ENCODE data around the gene OR4N2.
"Not testable (repeated sequence)": the region's sequence is repeated elsewhere in the genome, so short reads cannot be mapped to it uniquely, and the experiment has no call there.

Gene OR4N2

GRCh38 chr14:19803470-19803869 lies at the start of gene OR4N2:
Gene OR4N2 (plus strand): TSS chr14:19803770. CDS start chr14:19827449, 23,679 bp downstream.
- H3K9ac ChIP-seq (ENCODE audit: insufficient read length); H3K9me3 ChIP-seq (ENCODE audit: low read depth, low read length); H3K27ac ChIP-seq; H3K4me3 ChIP-seq; DNase-seq (ENCODE audit: low read depth, low spot score); H3K36me3 ChIP-seq (ENCODE audit: insufficient read depth, low read length): not testable (repeated sequence)

GRCh38 chr14:19754172-19754571 lies 49.4 kb upstream of the OR4N2 start:
- no peak overlapping the region for H3K4me3 ChIP-seq
- DNase-seq (ENCODE audit: low read depth, low spot score) = no peak
- TF ChIP-seq EZH2 (IDR thresholded peaks at IDR 0.05) (no peak), POLR2AphosphoS5 (IDR thresholded peaks at IDR 0.05; ENCODE audit: borderline replicate concordance, low read depth, low read length) (no peak), FOXP2 (optimal IDR thresholded peaks at IDR 0.05; ENCODE audit: control extremely low read depth, extremely low read length, insufficient read depth) (no peak)
- H3K36me3 ChIP-seq (ENCODE audit: insufficient read depth, low read length) = no peaks in the 10 kb centered on the region
- H3K9ac ChIP-seq (ENCODE audit: insufficient read length) = no peak overlapping the region
- H3K9me3 ChIP-seq (ENCODE audit: low read depth, low read length) = no peaks in the 10 kb centered on the region
- H3K27ac ChIP-seq = no peak overlapping the region

- not testable (repeated sequence) for DNase-seq (ENCODE audit: low read depth, low spot score); H3K9ac ChIP-seq (ENCODE audit: insufficient read length); H3K4me3 ChIP-seq; H3K36me3 ChIP-seq (ENCODE audit: insufficient read depth, low read length); H3K27ac ChIP-seq; H3K9me3 ChIP-seq (ENCODE audit: low read depth, low read length)
Measured at GRCh38 chr14:19771491-19771890, 32.1 kb upstream of the OR4N2 start.

- TF ChIP-seq POLR2AphosphoS5 (IDR thresholded peaks at IDR 0.05; ENCODE audit: borderline replicate concordance, low read depth, low read length) (no peak), EZH2 (IDR thresholded peaks at IDR 0.05) (no peak), FOXP2 (optimal IDR thresholded peaks at IDR 0.05; ENCODE audit: control extremely low read depth, extremely low read length, insufficient read depth) (no peak)
Measured at GRCh38 chr14:19771895-19772430, 31.6 kb upstream of the OR4N2 start.

GRCh38 chr14:19772454-19772853 lies 31.1 kb upstream of the OR4N2 start:
- not testable (repeated sequence) for H3K9ac ChIP-seq (ENCODE audit: insufficient read length); H3K36me3 ChIP-seq (ENCODE audit: insufficient read depth, low read length); H3K9me3 ChIP-seq (ENCODE audit: low read depth, low read length); H3K4me3 ChIP-seq; DNase-seq (ENCODE audit: low read depth, low spot score); H3K27ac ChIP-seq

More at GRCh38 chr14:19771895-19772430, 31.6 kb upstream of the OR4N2 start:
- Histone ChIP-seq H3K4me3 (no peak overlapping the region), H3K36me3 (ENCODE audit: insufficient read depth, low read length) (no peaks in the 10 kb centered on the region), H3K9me3 (ENCODE audit: low read depth, low read length) (no peaks in the 10 kb centered on the region), H3K9ac (ENCODE audit: insufficient read length) (no peak overlapping the region), H3K27ac (no peak overlapping the region)
- no peak for DNase-seq (ENCODE audit: low read depth, low spot score)

- H3K9me3 ChIP-seq (ENCODE audit: low read depth, low read length); H3K27ac ChIP-seq; H3K9ac ChIP-seq (ENCODE audit: insufficient read length); H3K4me3 ChIP-seq; DNase-seq (ENCODE audit: low read depth, low spot score); H3K36me3 ChIP-seq (ENCODE audit: insufficient read depth, low read length): not testable (repeated sequence)
Measured at GRCh38 chr14:19773204-19773603, 30.4 kb upstream of the OR4N2 start, which contains the start of gene OR4M1. Gene OR4M1 (plus strand): TSS chr14:19773504. CDS start chr14:19780323, 6,819 bp downstream.

- Histone ChIP-seq H3K9ac (ENCODE audit: insufficient read length) (no peak overlapping the region), H3K36me3 (ENCODE audit: insufficient read depth, low read length) (no peaks in the 10 kb centered on the region), H3K27ac (no peak overlapping the region), H3K9me3 (ENCODE audit: low read depth, low read length) (no peaks in the 10 kb centered on the region), H3K4me3 (no peak overlapping the region)
- no peak for DNase-seq (ENCODE audit: low read depth, low spot score)
- TF ChIP-seq EZH2 (IDR thresholded peaks at IDR 0.05) = no peak
- no peak for TF ChIP-seq POLR2AphosphoS5 (IDR thresholded peaks at IDR 0.05; ENCODE audit: borderline replicate concordance, low read depth, low read length)
- no peak for TF ChIP-seq FOXP2 (optimal IDR thresholded peaks at IDR 0.05; ENCODE audit: control extremely low read depth, extremely low read length, insufficient read depth)
Measured at GRCh38 chr14:19775587-19775986, 28.0 kb upstream of the OR4N2 start.

GRCh38 chr14:19785848-19786247 lies 17.7 kb upstream of the OR4N2 start:
- DNase-seq (ENCODE audit: low read depth, low spot score); H3K4me3 ChIP-seq; H3K9ac ChIP-seq (ENCODE audit: insufficient read length); H3K36me3 ChIP-seq (ENCODE audit: insufficient read depth, low read length); H3K9me3 ChIP-seq (ENCODE audit: low read depth, low read length); H3K27ac ChIP-seq: not testable (repeated sequence)

GRCh38 chr14:19787318-19787717 lies 16.3 kb upstream of the OR4N2 start:
- not testable (repeated sequence) for H3K9ac ChIP-seq (ENCODE audit: insufficient read length); H3K36me3 ChIP-seq (ENCODE audit: insufficient read depth, low read length); DNase-seq (ENCODE audit: low read depth, low spot score); H3K9me3 ChIP-seq (ENCODE audit: low read depth, low read length); H3K27ac ChIP-seq; H3K4me3 ChIP-seq

GRCh38 chr14:19788150-19788549 lies 15.4 kb upstream of the OR4N2 start:
- not testable (repeated sequence) for H3K9me3 ChIP-seq (ENCODE audit: low read depth, low read length); H3K4me3 ChIP-seq; DNase-seq (ENCODE audit: low read depth, low spot score); H3K9ac ChIP-seq (ENCODE audit: insufficient read length); H3K36me3 ChIP-seq (ENCODE audit: insufficient read depth, low read length); H3K27ac ChIP-seq

- H3K9ac ChIP-seq (ENCODE audit: insufficient read length); DNase-seq (ENCODE audit: low read depth, low spot score); H3K27ac ChIP-seq; H3K9me3 ChIP-seq (ENCODE audit: low read depth, low read length); H3K36me3 ChIP-seq (ENCODE audit: insufficient read depth, low read length); H3K4me3 ChIP-seq: not testable (repeated sequence)
Measured at GRCh38 chr14:19796520-19797108, 7.0 kb upstream of the OR4N2 start.
